Ishikawa (cell line): ENCODE measurements around the gene RHOF.

Experiments
- CREB1 ChIP-seq: IDR thresholded peaks from 2 replicates; pipeline ENCODE4 v1.6.1; 2012; ENCODE audit warnings: low read depth
- EP300 ChIP-seq: IDR thresholded peaks from 2 replicates; pipeline ENCODE4 v1.6.1; 2012; ENCODE audit warnings: borderline replicate concordance
- MAX ChIP-seq: IDR thresholded peaks from 2 replicates; pipeline ENCODE4 v1.6.1; 2012
- REST ChIP-seq: IDR thresholded peaks from 2 replicates; pipeline ENCODE4 v1.6.1; 2012; ENCODE audit warnings: low read depth, mild to moderate bottlenecking
- TCF12 ChIP-seq: IDR thresholded peaks from 2 replicates; pipeline ENCODE4 v1.6.1; 2012; ENCODE audit warnings: low read depth
- YY1 ChIP-seq: IDR thresholded peaks from 2 replicates; pipeline ENCODE4 v1.6.1; 2012; ENCODE audit warnings: low read depth
- ZBTB7A ChIP-seq: IDR thresholded peaks from 2 replicates; pipeline ENCODE4 v1.6.1; 2012; ENCODE audit warnings: low read depth

GRCh38 chr12:121804417-121805111 is 11.1 kb upstream of the RHOF start:
- TF ChIP-seq TCF12, result no peak
- no peak for TF ChIP-seq CREB1
- TF ChIP-seq EP300, result no peak; the same call in 1 of the 2 replicates
- no peak for TF ChIP-seq MAX
- no peak for TF ChIP-seq YY1
- peak; percentile 71 for TF ChIP-seq ZBTB7A
- TF ChIP-seq REST, result no peak
